ENCODE data around the gene MYH8.

GRCh38 chr17:10463402-10463801 is 41.7 kb upstream of the MYH8 start:
- TF ChIP-seq CTCF (conservative IDR thresholded peaks at IDR 0.05; ENCODE audit: low read depth, low read length) = no peak
- no peak for TF ChIP-seq CEBPB (IDR thresholded peaks at IDR 0.05; ENCODE audit: low read depth, low read length)
- TF ChIP-seq POLR2A (IDR thresholded peaks at IDR 0.05; ENCODE audit: low read depth, low read length) = no peak
- no peak for TF ChIP-seq RFX5 (IDR thresholded peaks at IDR 0.05; ENCODE audit: low read depth, low read length)
- TF ChIP-seq RAD21 (IDR thresholded peaks at IDR 0.05; ENCODE audit: low read length) = no peak
- TF ChIP-seq MXI1 (IDR thresholded peaks at IDR 0.05; ENCODE audit: borderline replicate concordance, low read depth, low read length) = no peak
- TF ChIP-seq MAFK (IDR thresholded peaks at IDR 0.05; ENCODE audit: low read depth, low read length) = no peak
- TF ChIP-seq MAZ (IDR thresholded peaks at IDR 0.05; ENCODE audit: borderline replicate concordance, low read depth, low read length) = no peak
- TF ChIP-seq CHD1 (IDR thresholded peaks at IDR 0.05; ENCODE audit: low read depth, low read length) = no peak
